ENCODE results near the gene SSUH2. TPM values are rescaled to one million over a fixed set of nuclear protein-coding genes. Genes with fewer than 3 reads are reported as not detected.

The SSUH2 gene
- total RNA-seq, 4 donors from 2014 or later: 0.42 to 0.44 TPM; not detected in 2

DNA sequence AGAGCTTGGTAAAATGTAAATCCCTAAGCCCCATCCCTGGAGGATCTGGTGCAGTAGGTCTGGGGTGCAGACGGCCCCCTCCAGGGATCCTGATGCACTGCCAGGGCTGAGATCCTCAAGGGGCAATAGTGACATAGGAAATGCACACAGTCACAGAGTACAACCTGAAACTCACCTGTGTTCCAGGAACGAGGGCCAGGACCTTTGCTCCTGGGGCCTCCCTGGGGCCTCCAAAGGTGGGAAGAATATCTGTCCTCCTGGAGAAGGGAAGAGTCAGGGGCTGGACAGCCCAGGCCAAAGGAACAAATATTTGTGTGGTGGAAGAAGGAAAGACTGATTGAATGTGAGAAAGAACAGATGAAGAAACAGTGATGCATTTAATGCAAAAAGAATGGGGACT, 9.5 kb downstream of the SSUH2 start:
- DNase-seq (ENCODE audit: low spot score in 2 of 2): no peak
- Histone ChIP-seq H3K27me3 (no peaks in the 10 kb centered on the region), H3K4me3 (no peak overlapping the region), H3K36me3 (no peaks in the 10 kb centered on the region), H3K4me1 (no peaks in the 10 kb centered on the region), H3K27ac (no peak overlapping the region), H3K9me3 (no peaks in the 10 kb centered on the region)
- TF ChIP-seq, protein P1, sequence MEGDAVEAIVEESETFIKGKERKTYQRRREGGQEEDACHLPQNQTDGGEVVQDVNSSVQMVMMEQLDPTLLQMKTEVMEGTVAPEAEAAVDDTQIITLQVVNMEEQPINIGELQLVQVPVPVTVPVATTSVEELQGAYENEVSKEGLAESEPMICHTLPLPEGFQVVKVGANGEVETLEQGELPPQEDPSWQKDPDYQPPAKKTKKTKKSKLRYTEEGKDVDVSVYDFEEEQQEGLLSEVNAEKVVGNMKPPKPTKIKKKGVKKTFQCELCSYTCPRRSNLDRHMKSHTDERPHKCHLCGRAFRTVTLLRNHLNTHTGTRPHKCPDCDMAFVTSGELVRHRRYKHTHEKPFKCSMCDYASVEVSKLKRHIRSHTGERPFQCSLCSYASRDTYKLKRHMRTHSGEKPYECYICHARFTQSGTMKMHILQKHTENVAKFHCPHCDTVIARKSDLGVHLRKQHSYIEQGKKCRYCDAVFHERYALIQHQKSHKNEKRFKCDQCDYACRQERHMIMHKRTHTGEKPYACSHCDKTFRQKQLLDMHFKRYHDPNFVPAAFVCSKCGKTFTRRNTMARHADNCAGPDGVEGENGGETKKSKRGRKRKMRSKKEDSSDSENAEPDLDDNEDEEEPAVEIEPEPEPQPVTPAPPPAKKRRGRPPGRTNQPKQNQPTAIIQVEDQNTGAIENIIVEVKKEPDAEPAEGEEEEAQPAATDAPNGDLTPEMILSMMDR (IDR thresholded peaks at IDR 0.05): no peak
- no peak for TF ChIP-seq EP300 (IDR thresholded peaks at IDR 0.05)
- TF ChIP-seq POLR2A (IDR thresholded peaks at IDR 0.05): no peak
- 82 to 85% methylated on average over 2 of the region's 2 CpGs for WGBS, 2 donors

DNA sequence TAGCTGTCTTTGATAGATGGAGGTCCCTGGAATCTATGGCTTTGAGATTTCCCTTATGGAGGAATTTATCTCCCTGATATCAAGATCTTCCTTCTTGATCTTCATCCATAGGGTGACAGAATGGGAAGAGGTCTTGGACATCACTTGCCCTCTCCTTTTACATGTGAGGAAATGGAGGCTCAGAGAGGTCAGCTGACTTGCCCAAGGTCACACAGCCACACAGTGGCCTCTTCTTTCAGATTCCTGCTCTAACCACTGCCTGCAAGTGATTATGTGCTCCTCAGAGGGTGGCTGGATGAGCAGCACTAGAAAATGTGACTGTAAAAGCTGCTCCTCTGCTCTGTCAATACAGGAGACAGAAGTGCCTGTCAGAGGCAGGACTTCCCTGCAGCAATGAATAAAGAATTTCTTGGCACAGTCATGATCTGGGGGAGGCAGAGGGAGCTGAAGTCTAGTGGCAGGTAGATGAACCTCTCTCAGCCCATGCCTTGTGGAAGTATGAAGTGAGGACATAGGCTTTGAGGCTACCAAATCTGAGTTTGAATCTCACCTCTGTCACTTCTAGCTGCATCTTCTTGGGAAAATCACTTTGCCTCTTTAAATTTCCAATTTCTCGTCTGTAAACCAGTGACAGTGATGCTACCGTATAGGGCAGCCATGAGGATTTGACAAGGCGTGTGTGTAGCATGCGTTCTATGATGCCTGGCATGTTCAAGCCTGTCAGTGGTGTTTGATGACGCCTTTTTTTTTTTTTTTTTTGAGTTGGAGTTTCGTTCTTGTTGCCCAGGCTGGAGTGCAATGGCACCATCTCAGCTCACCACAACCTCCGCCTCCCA, 12.0 kb downstream of the SSUH2 start:
- TF ChIP-seq, protein P1 (IDR thresholded peaks at IDR 0.05): no peak
- no peak for TF ChIP-seq EP300 (IDR thresholded peaks at IDR 0.05)
- TF ChIP-seq POLR2A (IDR thresholded peaks at IDR 0.05): no peak
- no peaks in the 10 kb centered on the region for H3K27me3 ChIP-seq
- no peaks in the 10 kb centered on the region for H3K9me3 ChIP-seq
- no peak overlapping the region for H3K4me3 ChIP-seq
- no peak overlapping the region for H3K27ac ChIP-seq
- DNase-seq (ENCODE audit: low spot score in 2 of 2): no peak
- H3K36me3 ChIP-seq: no peaks in the 10 kb centered on the region
- 89 to 90% methylated on average over 7 of the region's 7 CpGs for WGBS, 2 donors
- no peaks in the 10 kb centered on the region for H3K4me1 ChIP-seq

DNA sequence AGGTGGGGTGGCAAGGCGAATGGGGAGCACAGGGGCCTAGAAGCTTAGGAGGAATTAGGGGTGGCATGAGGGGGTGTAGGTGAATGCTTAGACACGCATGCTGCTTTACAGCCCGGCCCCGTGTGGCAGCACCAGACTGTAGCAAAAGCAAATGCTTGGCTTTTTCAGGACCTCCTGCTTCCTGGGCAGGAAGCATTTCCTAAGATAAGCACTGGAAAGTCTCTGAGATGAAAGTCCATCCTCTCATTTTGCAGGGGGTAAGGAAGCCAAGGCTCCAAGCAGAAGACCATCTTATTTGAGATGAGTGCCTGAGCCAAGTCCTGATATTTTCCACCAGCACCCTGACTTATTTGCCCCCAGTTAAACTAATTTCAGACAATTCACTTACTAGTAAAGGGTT, 12.9 kb downstream of the SSUH2 start:
- Histone ChIP-seq H3K36me3 (no peaks in the 10 kb centered on the region), H3K27ac (no peak overlapping the region), H3K4me1 (no peaks in the 10 kb centered on the region), H3K9me3 (no peaks in the 10 kb centered on the region), H3K27me3 (no peaks in the 10 kb centered on the region), H3K4me3 (no peak overlapping the region)
- no peak for DNase-seq (ENCODE audit: low spot score in 2 of 2)
- no peak for TF ChIP-seq POLR2A (IDR thresholded peaks at IDR 0.05)
- TF ChIP-seq EP300 (IDR thresholded peaks at IDR 0.05): no peak
- TF ChIP-seq, protein P1 (IDR thresholded peaks at IDR 0.05): no peak
- 65 to 67% methylated on average over 4 of the region's 4 CpGs for WGBS, 2 donors

DNA sequence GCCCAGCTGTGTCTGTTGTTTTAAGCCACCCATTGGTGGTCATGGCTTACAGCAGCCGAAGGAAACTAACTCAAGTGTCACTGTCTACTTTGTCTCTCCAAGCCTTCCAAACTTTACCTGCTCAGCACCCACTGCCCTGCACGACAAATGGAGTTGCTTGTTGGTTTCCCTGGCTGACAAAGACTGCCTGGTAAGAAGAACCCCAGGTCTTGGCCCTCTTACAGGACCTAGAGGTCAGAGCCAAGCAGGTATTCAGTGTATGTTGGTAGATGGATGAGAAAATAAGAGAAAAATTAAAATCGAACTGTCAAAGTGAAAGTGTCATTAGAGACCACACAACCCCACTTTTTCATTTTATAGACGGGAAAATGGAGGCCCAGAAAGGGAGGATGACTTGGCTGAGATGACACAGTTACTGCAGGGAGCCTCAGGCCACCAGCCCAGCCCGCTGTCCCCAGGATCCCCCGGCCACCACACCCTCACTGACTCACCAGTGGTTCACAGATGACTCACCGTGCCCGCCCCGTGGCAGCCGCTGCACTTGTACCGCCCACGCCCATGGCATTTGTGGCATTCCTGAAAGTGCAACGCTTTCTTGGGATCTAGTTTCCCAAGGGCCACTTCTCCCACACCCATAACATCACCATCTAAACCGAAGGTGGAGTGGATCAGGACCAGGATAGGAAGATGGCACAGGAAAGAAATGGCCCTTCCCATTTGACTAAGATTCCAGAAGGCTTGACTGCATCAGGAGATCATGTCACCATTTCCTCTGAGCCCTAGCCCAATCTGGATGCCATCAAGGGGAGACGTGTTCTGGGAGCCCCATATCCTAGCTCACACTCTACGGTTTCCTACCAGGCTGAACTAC, 15.2 kb downstream of the SSUH2 start:
- 69 to 73% methylated on average over 16 of the region's 16 CpGs for WGBS, 2 donors
- peak; percentile 25 to 35 for DNase-seq (ENCODE audit: low spot score in 2 of 2)
- TF ChIP-seq EP300 (IDR thresholded peaks at IDR 0.05): peak in 1 of 2 donors; percentile 31
- TF ChIP-seq, protein P1 (IDR thresholded peaks at IDR 0.05): no peak
- TF ChIP-seq POLR2A (IDR thresholded peaks at IDR 0.05): no peak

DNA sequence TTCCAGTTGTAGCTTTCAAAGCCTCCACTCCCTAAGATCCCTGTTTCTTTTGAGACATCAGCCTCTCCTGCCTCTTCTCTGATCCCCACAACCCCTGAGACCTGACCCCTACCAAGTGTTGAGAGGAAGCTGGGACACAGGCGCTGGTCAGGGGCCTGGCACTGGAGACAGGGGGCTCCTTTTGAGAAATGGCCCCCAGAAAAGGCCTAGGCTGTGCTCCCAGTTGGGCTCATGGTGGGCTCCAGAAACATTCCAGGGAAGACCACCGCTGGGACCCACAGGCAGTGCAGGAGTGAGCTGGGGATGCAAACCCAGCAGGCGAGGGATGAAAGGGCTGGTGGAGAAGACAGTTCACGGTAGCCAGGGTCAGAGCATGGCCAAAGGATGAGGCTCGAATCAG, 16.6 kb downstream of the SSUH2 start:
- Histone ChIP-seq H3K27ac (no peak overlapping the region), H3K4me1 (peaks cover 0 to 6% (median 0%) of the 10 kb centered on the region in 4 donors), H3K9me3 (no peaks in the 10 kb centered on the region), H3K36me3 (no peaks in the 10 kb centered on the region), H3K27me3 (no peaks in the 10 kb centered on the region), H3K4me3 (no peak overlapping the region)
- 89 to 92% methylated on average over 5 of the region's 5 CpGs for WGBS, 2 donors
- TF ChIP-seq EP300 (IDR thresholded peaks at IDR 0.05) (no peak), POLR2A (IDR thresholded peaks at IDR 0.05) (no peak)
- TF ChIP-seq, protein P1 (IDR thresholded peaks at IDR 0.05): no peak
- DNase-seq (ENCODE audit: low spot score in 2 of 2): no peak

More for the DNA sequence above, 15.2 kb downstream of the SSUH2 start:
- H3K4me3 ChIP-seq: no peak overlapping the region
- no peaks in the 10 kb centered on the region for H3K36me3 ChIP-seq
- no peak overlapping the region for H3K27ac ChIP-seq
- no peaks in the 10 kb centered on the region for H3K9me3 ChIP-seq
- no peaks in the 10 kb centered on the region for H3K27me3 ChIP-seq
- no peaks in the 10 kb centered on the region for H3K4me1 ChIP-seq

Measured in tibial nerve (tissue), 4 donors.